Calu3 (cell line): ENCODE data around the gene SLC25A48. TPM values are rescaled to one million over a fixed set of nuclear protein-coding genes. Genes with fewer than 3 reads are reported as not detected.

ENCODE experiments used
- BruUV-seq: library from RNA; stranded (reverse); fragments of 400-500 nt; replicated peaks from 2 replicates; lab custom pipeline; 2021; lab: Mats Ljungman, UMichigan
- CTCF ChIA-PET: fragments of 300-600 bp; sonication (Branson Sonifier 250); formaldehyde crosslinking; loops from one replicate; lab custom pipeline; 2022; ENCODE audit warnings: antibody characterized with exemption; lab: Charles Lee
- DNase-seq: peaks from one replicate; pipeline ENCODE4 v3.0.0; 2022
- H3K27ac Mint-ChIP-seq: one replicate; pipeline ENCODE4 v1.8.0; 2022; ENCODE audit warnings: mixed read lengths; ENCODE audit not compliant: unreplicated experiment
- H3K27me3 Mint-ChIP-seq: one replicate; pipeline ENCODE4 v1.8.0; 2022; ENCODE audit warnings: mixed read lengths; ENCODE audit not compliant: unreplicated experiment
- H3K36me3 Mint-ChIP-seq: one replicate; pipeline ENCODE4 v1.8.0; 2022; ENCODE audit warnings: mild to moderate bottlenecking, moderate library complexity, mixed read lengths; ENCODE audit not compliant: insufficient read depth, unreplicated experiment
- H3K4me1 Mint-ChIP-seq: one replicate; pipeline ENCODE4 v1.8.0; 2022; ENCODE audit warnings: mild to moderate bottlenecking, low read depth, mixed read lengths; ENCODE audit not compliant: unreplicated experiment
- H3K4me3 Mint-ChIP-seq: one replicate; pipeline ENCODE4 v1.8.0; 2022; ENCODE audit warnings: mild to moderate bottlenecking, low read depth, moderate library complexity, mixed read lengths; ENCODE audit not compliant: unreplicated experiment
- H3K9me3 Mint-ChIP-seq: one replicate; pipeline ENCODE4 v1.8.0; 2022; ENCODE audit warnings: low read depth, mixed read lengths; ENCODE audit not compliant: unreplicated experiment
- intact Hi-C: fragments of 100-400 bp; cut with micrococcal nuclease; formaldehyde crosslinking; loops from one replicate; pipeline ENCODE4 v1.10.0; 2022; ENCODE audit not compliant: unreplicated experiment
- total RNA-seq: library from RNA; stranded (reverse); gene quantifications from 2 replicates; pipeline ENCODE4 v1.2.3, GENCODE V29; 2022
- TF ChIP-seq, protein P1 (sequence below): fragments of 200-600 bp; IDR thresholded peaks from one replicate; pipeline ENCODE4 v1.8.0; 2022; ENCODE audit warnings: antibody characterized with exemption; ENCODE audit not compliant: unreplicated experiment

Gene SLC25A48
- total RNA-seq, 1 experiment from 2014 or later, result not detected

DNA sequence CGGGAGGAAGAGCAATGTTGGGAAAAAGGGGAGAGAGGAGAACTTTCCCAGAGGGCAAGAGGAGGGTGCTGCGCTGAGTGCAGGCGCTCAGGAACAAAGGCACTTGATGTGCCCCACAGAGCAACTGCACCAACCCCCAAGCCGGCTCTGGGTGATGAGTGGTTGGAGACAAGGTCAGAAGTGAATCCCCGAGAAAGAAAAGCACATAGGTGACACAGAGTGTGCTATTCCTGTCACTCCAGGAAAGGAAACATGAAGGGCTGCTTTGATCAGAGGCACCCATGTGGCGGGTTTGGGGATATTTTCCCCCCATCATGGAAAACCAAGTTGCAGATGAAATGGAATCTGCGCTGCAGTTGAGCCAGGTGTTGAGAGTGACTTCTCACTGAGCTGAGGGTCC lies 20.7 kb upstream of the SLC25A48 start:
- Mint-ChIP-seq H3K27ac (no peak overlapping the region), H3K36me3 (no peaks in the 10 kb centered on the region), H3K27me3 (peaks cover 87% of the 10 kb centered on the region), H3K4me3 (no peak overlapping the region), H3K9me3 (no peaks in the 10 kb centered on the region), H3K4me1 (no peaks in the 10 kb centered on the region)
- TF ChIP-seq, protein P1, sequence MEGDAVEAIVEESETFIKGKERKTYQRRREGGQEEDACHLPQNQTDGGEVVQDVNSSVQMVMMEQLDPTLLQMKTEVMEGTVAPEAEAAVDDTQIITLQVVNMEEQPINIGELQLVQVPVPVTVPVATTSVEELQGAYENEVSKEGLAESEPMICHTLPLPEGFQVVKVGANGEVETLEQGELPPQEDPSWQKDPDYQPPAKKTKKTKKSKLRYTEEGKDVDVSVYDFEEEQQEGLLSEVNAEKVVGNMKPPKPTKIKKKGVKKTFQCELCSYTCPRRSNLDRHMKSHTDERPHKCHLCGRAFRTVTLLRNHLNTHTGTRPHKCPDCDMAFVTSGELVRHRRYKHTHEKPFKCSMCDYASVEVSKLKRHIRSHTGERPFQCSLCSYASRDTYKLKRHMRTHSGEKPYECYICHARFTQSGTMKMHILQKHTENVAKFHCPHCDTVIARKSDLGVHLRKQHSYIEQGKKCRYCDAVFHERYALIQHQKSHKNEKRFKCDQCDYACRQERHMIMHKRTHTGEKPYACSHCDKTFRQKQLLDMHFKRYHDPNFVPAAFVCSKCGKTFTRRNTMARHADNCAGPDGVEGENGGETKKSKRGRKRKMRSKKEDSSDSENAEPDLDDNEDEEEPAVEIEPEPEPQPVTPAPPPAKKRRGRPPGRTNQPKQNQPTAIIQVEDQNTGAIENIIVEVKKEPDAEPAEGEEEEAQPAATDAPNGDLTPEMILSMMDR, result no peak
- CTCF ChIA-PET, result no interaction called here
- intact Hi-C loops, result no loop called here
- BruUV-seq, result no TSS peak
- no peak for DNase-seq

DNA sequence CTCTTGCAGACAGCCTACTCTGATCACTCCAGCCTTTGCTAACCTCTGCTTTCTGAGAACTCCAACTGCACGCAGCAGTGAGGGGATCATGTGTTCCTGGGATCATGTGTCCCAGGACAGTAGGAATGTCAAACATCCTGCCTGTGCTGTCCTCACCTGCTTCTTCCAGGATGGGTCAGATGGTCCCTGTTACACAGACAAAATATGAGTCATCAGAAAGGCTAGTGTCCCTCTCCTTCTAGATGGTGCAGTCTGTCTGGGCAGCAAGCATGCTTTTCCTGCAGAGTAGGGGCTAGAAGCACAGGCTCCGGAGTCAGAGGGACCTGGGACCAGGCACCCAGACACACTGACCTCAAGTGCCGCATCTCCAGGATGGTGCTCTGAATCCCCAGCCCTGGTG lies 20.1 kb upstream of the SLC25A48 start:
- Mint-ChIP-seq H3K4me1 (no peaks in the 10 kb centered on the region), H3K27ac (no peak overlapping the region), H3K36me3 (no peaks in the 10 kb centered on the region), H3K4me3 (no peak overlapping the region), H3K27me3 (peaks cover 87% of the 10 kb centered on the region), H3K9me3 (no peaks in the 10 kb centered on the region)
- CTCF ChIA-PET, result no interaction called here
- DNase-seq, result no peak
- intact Hi-C loops, result no loop called here
- TF ChIP-seq, protein P1, result no peak
- no TSS peak for BruUV-seq

DNA sequence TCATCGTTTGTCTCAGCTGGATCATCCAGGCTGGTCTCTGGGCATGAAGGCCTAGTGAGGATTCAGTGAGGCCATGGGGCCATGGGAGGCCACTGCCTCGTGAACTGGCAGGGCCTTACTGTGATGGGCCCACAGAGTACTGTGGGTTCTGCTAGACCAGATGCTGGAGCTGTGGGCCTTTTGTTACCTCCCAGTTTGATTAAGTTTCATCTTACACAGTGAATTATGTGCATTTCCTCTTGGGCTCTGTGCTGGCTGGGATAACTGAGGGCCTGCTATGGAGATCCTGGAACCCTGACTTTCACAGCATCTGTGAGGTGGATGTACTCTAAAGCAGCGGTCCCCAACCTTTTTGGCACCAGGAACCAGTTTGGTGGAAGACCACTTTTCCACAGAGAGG lies 19.7 kb upstream of the SLC25A48 start:
- no TSS peak for BruUV-seq
- TF ChIP-seq, protein P1, result no peak
- H3K36me3 Mint-ChIP-seq, result no peaks in the 10 kb centered on the region

DNA sequence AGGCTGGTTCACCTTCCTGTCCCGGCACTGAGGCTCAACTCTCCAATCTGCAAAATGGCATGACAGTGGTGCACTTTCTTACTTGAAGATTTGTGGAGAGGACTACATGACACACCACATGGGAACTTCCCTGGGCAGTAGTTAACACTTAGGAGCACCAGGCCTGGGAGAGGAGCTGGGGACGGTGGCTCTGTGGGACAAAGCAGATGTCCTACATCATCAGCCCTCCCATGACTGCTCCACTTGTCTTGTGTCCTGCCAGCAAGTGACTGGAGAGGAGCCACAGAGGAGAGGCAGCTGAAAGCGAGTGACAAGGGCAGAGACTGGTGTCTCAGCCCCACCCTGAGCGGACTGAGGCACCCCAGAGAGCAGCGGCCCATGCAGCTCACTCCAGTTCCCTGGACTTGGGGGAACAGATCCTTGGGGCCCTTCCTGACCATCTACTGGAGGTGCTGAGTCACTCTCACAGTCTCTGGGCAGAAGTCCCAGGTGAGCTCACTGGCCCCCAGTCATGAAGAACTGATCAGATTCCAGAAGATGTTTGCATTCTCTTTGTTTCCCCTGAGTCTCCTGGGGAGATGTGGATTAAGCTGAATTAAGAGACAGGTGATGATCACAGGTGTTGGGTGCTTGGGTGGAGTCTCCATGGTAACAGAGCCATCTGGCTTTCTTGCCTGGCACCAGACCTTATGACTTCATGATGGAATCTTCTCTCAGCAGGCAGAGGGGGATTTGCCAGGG lies 13.2 kb upstream of the SLC25A48 start:
- H3K4me1 Mint-ChIP-seq, result no peaks in the 10 kb centered on the region
- no TSS peak for BruUV-seq
- no peak for DNase-seq
- peaks cover 91% of the 10 kb centered on the region for H3K27me3 Mint-ChIP-seq
- TF ChIP-seq, protein P1, result no peak
- CTCF ChIA-PET, result interaction anchor here (0.6 to 1.0 kb wide), 2 partner anchors 9 to 214 kb away, joined by 3 to 5 read pairs; no protein-coding TSS in a partner anchor
- intact Hi-C loops, result no loop called here
- H3K36me3 Mint-ChIP-seq, result no peaks in the 10 kb centered on the region
- H3K4me3 Mint-ChIP-seq, result no peak overlapping the region
- H3K9me3 Mint-ChIP-seq, result no peaks in the 10 kb centered on the region
- H3K27ac Mint-ChIP-seq, result no peak overlapping the region

More for the DNA sequence above, 19.7 kb upstream of the SLC25A48 start:
- CTCF ChIA-PET, result no interaction called here
- DNase-seq, result no peak
- H3K4me1 Mint-ChIP-seq, result no peaks in the 10 kb centered on the region
- H3K27me3 Mint-ChIP-seq, result peaks cover 87% of the 10 kb centered on the region
- no peak overlapping the region for H3K27ac Mint-ChIP-seq
- intact Hi-C loops, result no loop called here
- H3K9me3 Mint-ChIP-seq, result no peaks in the 10 kb centered on the region
- no peak overlapping the region for H3K4me3 Mint-ChIP-seq
